SK-N-SH treated with all-trans-retinoic acid at 6 μM for 48 hours (cell line): Measurements from ENCODE around the gene C6orf120.

Experiments
- ATAC-seq: fragments of 200-7000 bp; cut with Tn5 transposase; 3 replicates; pipeline ENCODE4 v1.9.1; 2020; ENCODE audit warnings: mild to moderate bottlenecking, moderate library complexity
- BACH2 ChIP-seq: fragments of 250-450 bp; sonication (Bioruptor Pico); IDR thresholded peaks from 2 replicates; pipeline ENCODE4 v1.9.0; 2021; ENCODE audit warnings: mild to moderate bottlenecking, borderline replicate concordance
- CSDC2 ChIP-seq: fragments of 250-450 bp; sonication (Bioruptor Pico); IDR thresholded peaks from 2 replicates; pipeline ENCODE4 v1.5.0; 2020; ENCODE audit warnings: mild to moderate bottlenecking, moderate library complexity
- ESRRG ChIP-seq: fragments of 250-450 bp; sonication (Bioruptor Pico); IDR thresholded peaks from 2 replicates; pipeline ENCODE4 v1.6.1; 2021; ENCODE audit warnings: mild to moderate bottlenecking
- GLIS3 ChIP-seq: fragments of 250-450 bp; sonication (Bioruptor Pico); IDR thresholded peaks from 2 replicates; pipeline ENCODE4 v1.5.0; 2020; ENCODE audit warnings: mild to moderate bottlenecking, moderate library complexity
- ISL1 ChIP-seq: fragments of 250-450 bp; sonication (Bioruptor Pico); IDR thresholded peaks from 2 replicates; pipeline ENCODE4 v2.1.2; 2022; ENCODE audit warnings: mild to moderate bottlenecking, moderate library complexity
- OSR1 ChIP-seq: fragments of 250-450 bp; sonication (Bioruptor Pico); IDR thresholded peaks from 2 replicates; pipeline ENCODE4 v1.8.0; 2022; ENCODE audit warnings: moderate library complexity, mild to moderate bottlenecking, inconsistent platforms
- PPARA ChIP-seq: fragments of 250-450 bp; sonication (Bioruptor Pico); IDR thresholded peaks from 2 replicates; pipeline ENCODE4 v1.5.0; 2020; ENCODE audit warnings: mild to moderate bottlenecking, borderline replicate concordance
- RARB ChIP-seq: fragments of 250-450 bp; sonication (Bioruptor Pico); IDR thresholded peaks from 2 replicates; pipeline ENCODE4 v1.8.0; 2021; ENCODE audit warnings: mild to moderate bottlenecking, moderate library complexity
- SNAI2 ChIP-seq: fragments of 250-450 bp; sonication (Bioruptor Pico); IDR thresholded peaks from 2 replicates; pipeline ENCODE4 v1.5.0; 2020; ENCODE audit warnings: mild to moderate bottlenecking, moderate library complexity
- TCF4 ChIP-seq: fragments of 250-450 bp; sonication (Bioruptor Pico); IDR thresholded peaks from 2 replicates; pipeline ENCODE4 v1.8.0; 2021; ENCODE audit warnings: mild to moderate bottlenecking, moderate library complexity, borderline replicate concordance
- TOX ChIP-seq: fragments of 250-450 bp; sonication (Bioruptor Pico); IDR thresholded peaks from 2 replicates; pipeline ENCODE4 v1.8.0; 2021; ENCODE audit warnings: mild to moderate bottlenecking, moderate library complexity, borderline replicate concordance
- ZC3H10 ChIP-seq: fragments of 250-450 bp; sonication (Bioruptor Pico); IDR thresholded peaks from 2 replicates; pipeline ENCODE4 v1.5.1; 2021; ENCODE audit warnings: mild to moderate bottlenecking, moderate library complexity
- ZFP3 ChIP-seq: fragments of 250-450 bp; sonication (Bioruptor Pico); IDR thresholded peaks from 2 replicates; pipeline ENCODE4 v1.5.0; 2020; ENCODE audit warnings: mild to moderate bottlenecking, moderate library complexity
- ZNF565 ChIP-seq: fragments of 450-650 bp; formaldehyde crosslinking; conservative IDR thresholded peaks from 2 replicates; pipeline ENCODE4 v1.5.0; 2020; ENCODE audit warnings: low read depth, mild to moderate bottlenecking, moderate library complexity
- ZNF70 ChIP-seq: fragments of 450-650 bp; formaldehyde crosslinking; IDR thresholded peaks from 2 replicates; pipeline ENCODE4 v1.5.0; 2020; ENCODE audit warnings: mild to moderate bottlenecking, moderate library complexity
- ZNF8 ChIP-seq: fragments of 450-650 bp; formaldehyde crosslinking; IDR thresholded peaks from 2 replicates; pipeline ENCODE4 v1.5.0; 2020; ENCODE audit warnings: mild to moderate bottlenecking, moderate library complexity
- TF ChIP-seq, protein P1 (sequence below): fragments of 250-450 bp; sonication (Bioruptor Pico); IDR thresholded peaks from 2 replicates; pipeline ENCODE4 v1.5.1; 2020; ENCODE audit warnings: low read depth, mild to moderate bottlenecking, moderate library complexity
- TF ChIP-seq, protein P2 (sequence below): fragments of 250-450 bp; sonication (Bioruptor Pico); IDR thresholded peaks from 2 replicates; pipeline ENCODE4 v1.5.0; 2020; ENCODE audit warnings: mild to moderate bottlenecking, moderate library complexity
- TF ChIP-seq, protein P3 (sequence below): fragments of 250-450 bp; sonication (Bioruptor Pico); IDR thresholded peaks from 2 replicates; pipeline ENCODE4 v1.8.0; 2021; ENCODE audit warnings: low read depth, mild to moderate bottlenecking, moderate library complexity, borderline replicate concordance
- TF ChIP-seq, protein P4 (sequence below): fragments of 250-450 bp; sonication (Bioruptor Pico); IDR thresholded peaks from 2 replicates; pipeline ENCODE4 v1.5.1; 2021; ENCODE audit warnings: mild to moderate bottlenecking, moderate library complexity
- TF ChIP-seq, protein P5 (sequence below): fragments of 250-450 bp; sonication (Bioruptor Pico); IDR thresholded peaks from 2 replicates; pipeline ENCODE4 v1.8.0; 2020; ENCODE audit warnings: mild to moderate bottlenecking, moderate library complexity, borderline replicate concordance

The C6orf120 gene

DNA sequence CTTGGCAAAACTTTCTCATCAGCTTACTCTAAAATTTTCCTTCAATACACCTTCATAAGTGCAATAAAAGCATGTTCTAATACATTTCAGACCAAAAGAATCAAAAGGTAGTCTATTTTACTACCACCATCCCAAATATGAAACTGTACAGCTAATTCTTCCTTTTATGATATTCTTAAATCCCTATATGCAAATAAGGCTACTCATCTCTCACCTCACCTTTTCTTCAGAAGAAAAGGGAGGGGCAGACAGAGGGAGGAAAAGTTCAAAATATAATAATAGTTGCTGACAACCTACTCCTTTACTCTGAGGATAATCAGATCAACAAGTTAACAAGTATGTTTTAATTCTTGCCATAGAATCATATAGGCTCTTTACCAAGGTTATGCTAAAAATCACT lies 7.4 kb downstream of the C6orf120 start:
- no peak for ATAC-seq
- TF ChIP-seq, protein P1, sequence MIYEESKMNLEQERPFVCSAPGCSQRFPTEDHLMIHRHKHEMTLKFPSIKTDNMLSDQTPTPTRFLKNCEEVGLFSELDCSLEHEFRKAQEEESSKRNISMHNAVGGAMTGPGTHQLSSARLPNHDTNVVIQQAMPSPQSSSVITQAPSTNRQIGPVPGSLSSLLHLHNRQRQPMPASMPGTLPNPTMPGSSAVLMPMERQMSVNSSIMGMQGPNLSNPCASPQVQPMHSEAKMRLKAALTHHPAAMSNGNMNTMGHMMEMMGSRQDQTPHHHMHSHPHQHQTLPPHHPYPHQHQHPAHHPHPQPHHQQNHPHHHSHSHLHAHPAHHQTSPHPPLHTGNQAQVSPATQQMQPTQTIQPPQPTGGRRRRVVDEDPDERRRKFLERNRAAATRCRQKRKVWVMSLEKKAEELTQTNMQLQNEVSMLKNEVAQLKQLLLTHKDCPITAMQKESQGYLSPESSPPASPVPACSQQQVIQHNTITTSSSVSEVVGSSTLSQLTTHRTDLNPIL = no peak
- TF ChIP-seq ISL1 (CRISPR knock-in tag) (no peak), ZNF565 (CRISPR knock-in tag) (no peak)
- TF ChIP-seq, protein P2, sequence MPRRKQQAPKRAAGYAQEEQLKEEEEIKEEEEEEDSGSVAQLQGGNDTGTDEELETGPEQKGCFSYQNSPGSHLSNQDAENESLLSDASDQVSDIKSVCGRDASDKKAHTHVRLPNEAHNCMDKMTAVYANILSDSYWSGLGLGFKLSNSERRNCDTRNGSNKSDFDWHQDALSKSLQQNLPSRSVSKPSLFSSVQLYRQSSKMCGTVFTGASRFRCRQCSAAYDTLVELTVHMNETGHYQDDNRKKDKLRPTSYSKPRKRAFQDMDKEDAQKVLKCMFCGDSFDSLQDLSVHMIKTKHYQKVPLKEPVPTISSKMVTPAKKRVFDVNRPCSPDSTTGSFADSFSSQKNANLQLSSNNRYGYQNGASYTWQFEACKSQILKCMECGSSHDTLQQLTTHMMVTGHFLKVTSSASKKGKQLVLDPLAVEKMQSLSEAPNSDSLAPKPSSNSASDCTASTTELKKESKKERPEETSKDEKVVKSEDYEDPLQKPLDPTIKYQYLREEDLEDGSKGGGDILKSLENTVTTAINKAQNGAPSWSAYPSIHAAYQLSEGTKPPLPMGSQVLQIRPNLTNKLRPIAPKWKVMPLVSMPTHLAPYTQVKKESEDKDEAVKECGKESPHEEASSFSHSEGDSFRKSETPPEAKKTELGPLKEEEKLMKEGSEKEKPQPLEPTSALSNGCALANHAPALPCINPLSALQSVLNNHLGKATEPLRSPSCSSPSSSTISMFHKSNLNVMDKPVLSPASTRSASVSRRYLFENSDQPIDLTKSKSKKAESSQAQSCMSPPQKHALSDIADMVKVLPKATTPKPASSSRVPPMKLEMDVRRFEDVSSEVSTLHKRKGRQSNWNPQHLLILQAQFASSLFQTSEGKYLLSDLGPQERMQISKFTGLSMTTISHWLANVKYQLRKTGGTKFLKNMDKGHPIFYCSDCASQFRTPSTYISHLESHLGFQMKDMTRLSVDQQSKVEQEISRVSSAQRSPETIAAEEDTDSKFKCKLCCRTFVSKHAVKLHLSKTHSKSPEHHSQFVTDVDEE (CRISPR knock-in tag) = no peak

DNA sequence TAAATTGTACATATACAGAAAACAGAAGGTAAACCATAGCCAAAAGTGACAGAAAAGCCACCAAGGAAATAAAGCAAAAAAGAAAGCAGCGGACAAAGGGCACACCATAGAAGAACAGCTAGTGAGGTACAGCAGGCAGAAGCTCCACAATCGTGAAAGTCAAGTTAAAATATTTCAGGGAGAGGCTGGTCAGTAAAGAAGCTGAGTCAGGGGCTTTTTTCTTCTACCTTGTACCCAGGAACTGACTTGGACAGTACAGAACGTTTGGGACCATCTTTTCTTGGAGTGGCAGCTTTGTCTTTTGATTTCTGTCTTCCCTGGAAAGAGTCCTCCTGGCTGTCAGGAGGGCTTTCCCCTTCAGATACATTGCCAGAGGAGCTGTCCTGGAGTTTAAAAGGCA lies 8.1 kb downstream of the C6orf120 start:
- ATAC-seq = no peak
- TF ChIP-seq ZNF8 (CRISPR knock-in tag) (no peak), TOX (CRISPR knock-in tag) (no peak), TCF4 (CRISPR knock-in tag) (no peak), CSDC2 (CRISPR knock-in tag) (no peak), SNAI2 (CRISPR knock-in tag) (no peak), ESRRG (CRISPR knock-in tag) (no peak), PPARA (CRISPR knock-in tag) (no peak), ZFP3 (CRISPR knock-in tag) (no peak), RARB (no peak), ZNF70 (CRISPR knock-in tag) (no peak), OSR1 (CRISPR knock-in tag) (no peak), ZNF565 (CRISPR knock-in tag) (no peak), BACH2 (no peak), ZC3H10 (CRISPR knock-in tag) (no peak), GLIS3 (CRISPR knock-in tag) (no peak)
- TF ChIP-seq, protein P1 = no peak
- TF ChIP-seq, protein P3, sequence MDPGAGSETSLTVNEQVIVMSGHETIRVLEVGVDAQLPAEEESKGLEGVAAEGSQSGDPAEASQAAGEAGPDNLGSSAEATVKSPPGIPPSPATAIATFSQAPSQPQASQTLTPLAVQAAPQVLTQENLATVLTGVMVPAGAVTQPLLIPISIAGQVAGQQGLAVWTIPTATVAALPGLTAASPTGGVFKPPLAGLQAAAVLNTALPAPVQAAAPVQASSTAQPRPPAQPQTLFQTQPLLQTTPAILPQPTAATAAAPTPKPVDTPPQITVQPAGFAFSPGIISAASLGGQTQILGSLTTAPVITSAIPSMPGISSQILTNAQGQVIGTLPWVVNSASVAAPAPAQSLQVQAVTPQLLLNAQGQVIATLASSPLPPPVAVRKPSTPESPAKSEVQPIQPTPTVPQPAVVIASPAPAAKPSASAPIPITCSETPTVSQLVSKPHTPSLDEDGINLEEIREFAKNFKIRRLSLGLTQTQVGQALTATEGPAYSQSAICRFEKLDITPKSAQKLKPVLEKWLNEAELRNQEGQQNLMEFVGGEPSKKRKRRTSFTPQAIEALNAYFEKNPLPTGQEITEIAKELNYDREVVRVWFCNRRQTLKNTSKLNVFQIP (CRISPR knock-in tag) = no peak
- TF ChIP-seq, protein P4, sequence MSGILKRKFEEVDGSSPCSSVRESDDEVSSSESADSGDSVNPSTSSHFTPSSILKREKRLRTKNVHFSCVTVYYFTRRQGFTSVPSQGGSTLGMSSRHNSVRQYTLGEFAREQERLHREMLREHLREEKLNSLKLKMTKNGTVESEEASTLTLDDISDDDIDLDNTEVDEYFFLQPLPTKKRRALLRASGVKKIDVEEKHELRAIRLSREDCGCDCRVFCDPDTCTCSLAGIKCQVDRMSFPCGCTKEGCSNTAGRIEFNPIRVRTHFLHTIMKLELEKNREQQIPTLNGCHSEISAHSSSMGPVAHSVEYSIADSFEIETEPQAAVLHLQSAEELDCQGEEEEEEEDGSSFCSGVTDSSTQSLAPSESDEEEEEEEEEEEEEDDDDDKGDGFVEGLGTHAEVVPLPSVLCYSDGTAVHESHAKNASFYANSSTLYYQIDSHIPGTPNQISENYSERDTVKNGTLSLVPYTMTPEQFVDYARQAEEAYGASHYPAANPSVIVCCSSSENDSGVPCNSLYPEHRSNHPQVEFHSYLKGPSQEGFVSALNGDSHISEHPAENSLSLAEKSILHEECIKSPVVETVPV (CRISPR knock-in tag) = no peak
- TF ChIP-seq, protein P5, sequence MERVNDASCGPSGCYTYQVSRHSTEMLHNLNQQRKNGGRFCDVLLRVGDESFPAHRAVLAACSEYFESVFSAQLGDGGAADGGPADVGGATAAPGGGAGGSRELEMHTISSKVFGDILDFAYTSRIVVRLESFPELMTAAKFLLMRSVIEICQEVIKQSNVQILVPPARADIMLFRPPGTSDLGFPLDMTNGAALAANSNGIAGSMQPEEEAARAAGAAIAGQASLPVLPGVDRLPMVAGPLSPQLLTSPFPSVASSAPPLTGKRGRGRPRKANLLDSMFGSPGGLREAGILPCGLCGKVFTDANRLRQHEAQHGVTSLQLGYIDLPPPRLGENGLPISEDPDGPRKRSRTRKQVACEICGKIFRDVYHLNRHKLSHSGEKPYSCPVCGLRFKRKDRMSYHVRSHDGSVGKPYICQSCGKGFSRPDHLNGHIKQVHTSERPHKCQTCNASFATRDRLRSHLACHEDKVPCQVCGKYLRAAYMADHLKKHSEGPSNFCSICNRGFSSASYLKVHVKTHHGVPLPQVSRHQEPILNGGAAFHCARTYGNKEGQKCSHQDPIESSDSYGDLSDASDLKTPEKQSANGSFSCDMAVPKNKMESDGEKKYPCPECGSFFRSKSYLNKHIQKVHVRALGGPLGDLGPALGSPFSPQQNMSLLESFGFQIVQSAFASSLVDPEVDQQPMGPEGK (CRISPR knock-in tag) = no peak
- TF ChIP-seq, protein P2 (CRISPR knock-in tag) = no peak
